LNCAP (cell line): ENCODE data around the gene ALG5.

Experiments
- CTCF ChIP-seq: fragments of 450-650 bp; IDR thresholded peaks from 2 replicates; pipeline ENCODE4 v1.5.1; 2017; ENCODE audit warnings: mild to moderate bottlenecking

Gene ALG5

GRCh38 chr13:36975172-36975571 is 24.0 kb downstream of the ALG5 start:
- TF ChIP-seq CTCF, result no peak

- TF ChIP-seq CTCF, result no peak
These were observed 25.4 kb downstream of the ALG5 start for GRCh38 chr13:36973621-36974295.

- TF ChIP-seq CTCF, result no peak
These were observed 26.1 kb downstream of the ALG5 start for GRCh38 chr13:36973009-36973408.

GRCh38 chr13:36966404-36966803 is 32.7 kb downstream of the ALG5 start:
- TF ChIP-seq CTCF, result no peak

GRCh38 chr13:36965767-36966166 is 33.4 kb downstream of the ALG5 start:
- TF ChIP-seq CTCF, result no peak

- TF ChIP-seq CTCF, result no peak
These were observed 39.6 kb downstream of the ALG5 start for GRCh38 chr13:36959456-36960116.

GRCh38 chr13:36954542-36954941 is 44.6 kb downstream of the ALG5 start:
- TF ChIP-seq CTCF, result no peak
